Measurements from ENCODE around the gene ZSCAN10. TPM values are rescaled to one million over a fixed set of nuclear protein-coding genes. Genes with fewer than 3 reads are reported as not detected.

ZSCAN10 gene
- total and polyA plus RNA-seq, 2 of the 13 experiments (the other 11 are each of a cell fraction or from before 2014, with no cell fraction given): not detected

- TF ChIP-seq, protein P1, sequence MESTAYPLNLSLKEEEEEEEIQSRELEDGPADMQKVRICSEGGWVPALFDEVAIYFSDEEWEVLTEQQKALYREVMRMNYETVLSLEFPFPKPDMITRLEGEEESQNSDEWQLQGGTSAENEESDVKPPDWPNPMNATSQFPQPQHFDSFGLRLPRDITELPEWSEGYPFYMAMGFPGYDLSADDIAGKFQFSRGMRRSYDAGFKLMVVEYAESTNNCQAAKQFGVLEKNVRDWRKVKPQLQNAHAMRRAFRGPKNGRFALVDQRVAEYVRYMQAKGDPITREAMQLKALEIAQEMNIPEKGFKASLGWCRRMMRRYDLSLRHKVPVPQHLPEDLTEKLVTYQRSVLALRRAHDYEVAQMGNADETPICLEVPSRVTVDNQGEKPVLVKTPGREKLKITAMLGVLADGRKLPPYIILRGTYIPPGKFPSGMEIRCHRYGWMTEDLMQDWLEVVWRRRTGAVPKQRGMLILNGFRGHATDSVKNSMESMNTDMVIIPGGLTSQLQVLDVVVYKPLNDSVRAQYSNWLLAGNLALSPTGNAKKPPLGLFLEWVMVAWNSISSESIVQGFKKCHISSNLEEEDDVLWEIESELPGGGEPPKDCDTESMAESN (CRISPR knock-in tag; conservative IDR thresholded peaks at IDR 0.05): peak; percentile 84; the same call in 1 of the 2 replicates
- TF ChIP-seq MED8 (CRISPR knock-in tag; IDR thresholded peaks at IDR 0.05; ENCODE audit: insufficient replicate concordance) (peak; percentile 86), ZMYM3 (CRISPR knock-in tag; IDR thresholded peaks at IDR 0.05) (peak; percentile 49; the same call in 1 of the 2 replicates), MIXL1 (CRISPR knock-in tag; IDR thresholded peaks at IDR 0.05) (no peak), HIC2 (CRISPR knock-in tag; IDR thresholded peaks at IDR 0.05; ENCODE audit: low read depth) (0 out of 2 replicates have a peak, but pooled peaks have one; percentile 29), CEBPZ (IDR thresholded peaks at IDR 0.05; ENCODE audit: low read length) (no peak), ZNF644 (CRISPR knock-in tag; IDR thresholded peaks at IDR 0.05; ENCODE audit: low read depth) (no peak), KLF9 (CRISPR knock-in tag; IDR thresholded peaks at IDR 0.05; ENCODE audit: low read depth) (no peak), ADNP (CRISPR knock-in tag; IDR thresholded peaks at IDR 0.05) (no peak), HMGA1 (CRISPR knock-in tag; conservative IDR thresholded peaks at IDR 0.05) (no peak), PHF21A (CRISPR knock-in tag; IDR thresholded peaks at IDR 0.05) (0 out of 2 replicates have a peak, but pooled peaks have one; percentile 64), ZNF619 (CRISPR knock-in tag; IDR thresholded peaks at IDR 0.05) (no peak), ZNF574 (CRISPR knock-in tag; IDR thresholded peaks at IDR 0.05) (peak; percentile 93), ZNF672 (CRISPR knock-in tag; IDR thresholded peaks at IDR 0.05) (no peak), SP5 (CRISPR knock-in tag; IDR thresholded peaks at IDR 0.05; ENCODE audit: borderline replicate concordance, low read depth) (no peak; the same call in 1 of the 2 replicates)
- TF ChIP-seq, protein P2, sequence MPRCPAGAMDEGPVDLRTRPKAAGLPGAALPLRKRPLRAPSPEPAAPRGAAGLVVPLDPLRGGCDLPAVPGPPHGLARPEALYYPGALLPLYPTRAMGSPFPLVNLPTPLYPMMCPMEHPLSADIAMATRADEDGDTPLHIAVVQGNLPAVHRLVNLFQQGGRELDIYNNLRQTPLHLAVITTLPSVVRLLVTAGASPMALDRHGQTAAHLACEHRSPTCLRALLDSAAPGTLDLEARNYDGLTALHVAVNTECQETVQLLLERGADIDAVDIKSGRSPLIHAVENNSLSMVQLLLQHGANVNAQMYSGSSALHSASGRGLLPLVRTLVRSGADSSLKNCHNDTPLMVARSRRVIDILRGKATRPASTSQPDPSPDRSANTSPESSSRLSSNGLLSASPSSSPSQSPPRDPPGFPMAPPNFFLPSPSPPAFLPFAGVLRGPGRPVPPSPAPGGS (CRISPR knock-in tag; IDR thresholded peaks at IDR 0.05): no peak
- TF ChIP-seq, protein P3, sequence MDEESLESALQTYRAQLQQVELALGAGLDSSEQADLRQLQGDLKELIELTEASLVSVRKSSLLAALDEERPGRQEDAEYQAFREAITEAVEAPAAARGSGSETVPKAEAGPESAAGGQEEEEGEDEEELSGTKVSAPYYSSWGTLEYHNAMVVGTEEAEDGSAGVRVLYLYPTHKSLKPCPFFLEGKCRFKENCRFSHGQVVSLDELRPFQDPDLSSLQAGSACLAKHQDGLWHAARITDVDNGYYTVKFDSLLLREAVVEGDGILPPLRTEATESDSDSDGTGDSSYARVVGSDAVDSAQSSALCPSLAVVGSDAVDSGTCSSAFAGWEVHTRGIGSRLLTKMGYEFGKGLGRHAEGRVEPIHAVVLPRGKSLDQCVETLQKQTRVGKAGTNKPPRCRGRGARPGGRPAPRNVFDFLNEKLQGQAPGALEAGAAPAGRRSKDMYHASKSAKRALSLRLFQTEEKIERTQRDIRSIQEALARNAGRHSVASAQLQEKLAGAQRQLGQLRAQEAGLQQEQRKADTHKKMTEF (CRISPR knock-in tag; IDR thresholded peaks at IDR 0.05): peak; percentile 83; the same call in 1 of the 2 replicates
Measured at GRCh38 chr16:3106205-3106928, 7.3 kb upstream of the ZSCAN10 start (continued).
